HG03571 (cell line): ENCODE results near the gene PTPRK.

Experiments used
- ATAC-seq: cut with Tn5 transposase; IDR thresholded peaks from one replicate; pipeline ENCODE4 v1.9.1; 2021; ENCODE audit not compliant: unreplicated experiment

Gene PTPRK

GRCh38 chr6:128516514-128516898 lies 3.9 kb downstream of the PTPRK start:
- ATAC-seq: no peak

- no peak for ATAC-seq
These were observed 4.6 kb downstream of the PTPRK start for GRCh38 chr6:128515550-128516513.

GRCh38 chr6:128513878-128514277 lies 6.5 kb downstream of the PTPRK start:
- no peak for ATAC-seq

- ATAC-seq: no peak
These were observed 8.1 kb downstream of the PTPRK start for GRCh38 chr6:128512296-128512695.

- ATAC-seq: peak; percentile 86
These were observed 8.9 kb downstream of the PTPRK start for GRCh38 chr6:128511506-128511905.

GRCh38 chr6:128509709-128510108 lies 10.7 kb downstream of the PTPRK start:
- ATAC-seq: no peak

GRCh38 chr6:128508588-128509296 lies 11.7 kb downstream of the PTPRK start:
- no peak for ATAC-seq

GRCh38 chr6:128507337-128508310 lies 12.8 kb downstream of the PTPRK start:
- ATAC-seq: no peak

GRCh38 chr6:128505603-128506002 lies 14.8 kb downstream of the PTPRK start:
- no peak for ATAC-seq

GRCh38 chr6:128504003-128504654 lies 16.3 kb downstream of the PTPRK start:
- ATAC-seq: no peak

GRCh38 chr6:128500749-128501600 lies 19.4 kb downstream of the PTPRK start:
- ATAC-seq: no peak

- no peak for ATAC-seq
These were observed 20.4 kb downstream of the PTPRK start for GRCh38 chr6:128500014-128500413.

GRCh38 chr6:128499079-128499731 lies 21.2 kb downstream of the PTPRK start:
- ATAC-seq: no peak

- ATAC-seq: no peak
These were observed 22.2 kb downstream of the PTPRK start for GRCh38 chr6:128498234-128498633.

GRCh38 chr6:128495536-128496333 lies 24.7 kb downstream of the PTPRK start:
- no peak for ATAC-seq

- no peak for ATAC-seq
These were observed 26.0 kb downstream of the PTPRK start for GRCh38 chr6:128494440-128494839.

- peak; percentile 66 for ATAC-seq
These were observed 26.5 kb downstream of the PTPRK start for GRCh38 chr6:128493877-128494276.

GRCh38 chr6:128492386-128492785 lies 28.0 kb downstream of the PTPRK start:
- no peak for ATAC-seq
